GM21367 (cell line): ENCODE data around the gene RAB6B.
"Not testable (repeated sequence)": the region's sequence is repeated elsewhere in the genome, so short reads cannot be mapped to it uniquely, and the experiment has no call there.

Experiments used
- ATAC-seq: cut with Tn5 transposase; IDR thresholded peaks from one replicate; pipeline ENCODE4 v1.9.1; 2021; ENCODE audit not compliant: unreplicated experiment

Gene RAB6B

DNA sequence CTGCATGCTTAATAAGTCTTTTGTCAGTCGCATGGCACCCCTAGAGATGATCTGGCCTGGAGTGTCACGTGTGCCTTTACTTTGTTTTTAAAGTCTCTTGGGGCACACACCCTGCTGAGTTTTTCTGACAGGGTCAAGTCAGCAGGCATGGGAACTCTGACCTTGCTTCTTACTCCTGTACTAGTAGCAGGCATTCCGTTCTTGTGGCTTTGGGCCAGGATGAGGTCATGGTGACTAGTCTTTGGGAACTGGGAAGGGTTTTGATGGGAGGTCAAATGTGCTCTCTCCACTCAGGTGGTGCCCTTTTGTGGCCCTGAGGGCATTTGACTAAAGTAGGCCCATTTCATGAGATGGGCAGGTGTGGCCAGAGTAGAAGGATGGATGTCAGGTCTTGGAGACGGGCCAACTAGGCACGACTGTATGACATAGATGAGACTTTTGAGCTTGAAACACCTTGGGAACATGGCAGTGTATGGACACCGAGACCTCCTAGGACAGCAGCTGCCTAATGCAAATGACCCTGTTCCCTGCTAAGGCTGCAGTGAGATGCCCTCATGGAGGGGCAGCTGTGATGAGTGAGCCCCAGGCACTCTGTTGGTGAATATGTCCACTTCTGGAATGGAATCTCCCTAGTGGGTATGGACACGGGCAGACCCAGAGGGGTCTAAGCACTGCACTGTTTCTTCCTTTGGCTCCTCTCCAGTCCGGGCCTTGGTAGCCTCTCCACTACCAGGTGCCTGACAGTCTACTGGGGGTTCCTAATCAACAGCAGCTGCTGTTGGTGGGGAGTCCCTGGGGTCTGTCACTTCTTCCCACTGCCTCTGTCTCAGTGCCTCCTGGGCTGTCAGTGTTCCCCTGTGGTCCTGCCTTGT is 73.7 kb downstream of the RAB6B start:
- no peak for ATAC-seq

DNA sequence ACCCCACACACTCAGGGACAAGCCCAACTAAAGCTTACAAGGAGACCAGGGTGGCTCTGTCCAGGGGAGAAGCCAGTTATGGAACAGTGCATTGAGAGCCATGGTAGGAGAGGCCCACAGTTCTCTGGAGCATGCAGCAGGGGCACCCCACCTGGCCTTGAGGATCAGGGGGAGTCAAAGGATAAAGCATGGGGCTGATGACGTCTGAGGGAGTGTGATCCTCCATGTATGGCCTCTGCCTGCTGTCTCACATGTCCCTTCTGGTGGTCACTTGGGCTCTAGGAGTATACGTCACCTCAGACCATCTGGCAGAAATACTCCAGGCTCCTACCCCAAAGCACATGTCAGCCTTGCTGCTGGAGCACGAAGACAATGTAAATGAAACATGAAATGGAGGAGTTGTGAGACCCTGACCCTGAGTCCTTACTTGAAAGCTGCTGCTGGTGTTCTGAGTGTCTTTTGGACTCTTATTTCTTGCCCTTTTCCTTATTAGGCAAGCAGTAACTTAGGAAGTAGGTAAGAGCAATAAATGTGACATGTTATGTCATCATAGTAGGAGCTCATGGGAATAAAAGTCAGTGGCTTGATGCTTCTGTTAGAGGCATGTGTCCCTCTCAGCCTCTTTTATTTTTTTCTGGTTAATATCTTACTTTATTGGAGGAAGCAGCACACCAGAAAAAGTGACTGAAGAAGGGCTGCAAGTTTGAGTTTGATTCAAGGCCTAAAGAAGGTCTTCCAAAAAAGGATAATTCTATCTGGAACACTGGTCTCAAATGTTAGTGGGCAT is 74.6 kb downstream of the RAB6B start:
- no peak for ATAC-seq

DNA sequence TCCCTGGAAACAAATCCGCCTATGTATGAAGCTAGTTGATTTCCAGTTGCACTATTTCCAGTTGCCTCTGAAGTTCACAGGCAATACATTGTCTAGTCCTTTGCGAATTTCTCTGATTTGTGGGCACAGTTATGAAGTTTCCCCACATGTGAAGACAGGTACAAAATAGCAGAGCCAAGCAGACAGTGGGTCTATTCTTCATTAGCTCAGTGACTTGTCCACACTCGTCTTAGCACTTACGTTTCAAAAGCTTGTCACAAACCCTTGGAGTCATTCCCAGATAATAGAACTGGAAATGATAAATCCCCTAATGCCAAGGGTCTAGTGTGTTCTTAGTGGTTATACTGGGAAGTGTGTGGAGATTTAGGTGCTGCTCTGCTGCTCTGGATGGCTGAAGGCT is 75.6 kb downstream of the RAB6B start:
- ATAC-seq, result no peak

DNA sequence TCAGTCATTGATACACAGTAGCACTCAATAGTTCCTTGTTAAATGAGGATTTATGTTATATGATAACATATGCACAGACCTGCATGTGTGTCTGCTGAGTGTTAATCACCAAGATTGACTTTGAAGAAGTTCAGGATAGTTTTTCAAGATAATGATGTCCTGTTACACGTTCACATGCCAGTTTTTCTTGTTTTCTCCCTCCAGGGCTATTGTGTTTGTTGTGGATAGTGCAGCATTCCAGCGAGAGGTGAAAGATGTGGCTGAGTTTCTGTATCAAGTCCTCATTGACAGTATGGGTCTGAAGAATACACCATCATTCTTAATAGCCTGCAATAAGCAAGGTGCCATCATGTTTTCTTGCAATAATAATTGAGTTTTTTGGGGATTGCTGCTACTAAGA is 80.3 kb downstream of the RAB6B start:
- ATAC-seq, result no peak

DNA sequence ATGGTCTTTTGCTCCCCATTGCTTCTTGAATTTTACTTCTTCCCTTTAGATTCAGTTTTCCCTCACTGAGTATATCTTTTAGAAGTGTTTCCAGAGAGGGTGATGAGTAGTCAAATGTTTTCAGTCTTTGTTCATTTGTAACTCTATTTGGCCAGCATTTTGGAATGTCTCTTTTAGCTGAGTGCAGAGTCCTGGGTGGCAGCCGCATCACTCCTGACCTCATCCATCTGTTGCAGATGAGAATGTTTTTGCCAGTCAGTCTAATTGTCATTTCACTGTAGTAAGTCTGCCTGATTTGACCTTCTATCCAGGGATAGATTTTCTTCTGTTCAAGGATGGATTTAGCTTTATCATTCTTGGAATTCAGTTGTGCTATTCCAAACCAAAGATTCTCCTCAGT is 82.8 kb downstream of the RAB6B start:
- no peak for ATAC-seq

DNA sequence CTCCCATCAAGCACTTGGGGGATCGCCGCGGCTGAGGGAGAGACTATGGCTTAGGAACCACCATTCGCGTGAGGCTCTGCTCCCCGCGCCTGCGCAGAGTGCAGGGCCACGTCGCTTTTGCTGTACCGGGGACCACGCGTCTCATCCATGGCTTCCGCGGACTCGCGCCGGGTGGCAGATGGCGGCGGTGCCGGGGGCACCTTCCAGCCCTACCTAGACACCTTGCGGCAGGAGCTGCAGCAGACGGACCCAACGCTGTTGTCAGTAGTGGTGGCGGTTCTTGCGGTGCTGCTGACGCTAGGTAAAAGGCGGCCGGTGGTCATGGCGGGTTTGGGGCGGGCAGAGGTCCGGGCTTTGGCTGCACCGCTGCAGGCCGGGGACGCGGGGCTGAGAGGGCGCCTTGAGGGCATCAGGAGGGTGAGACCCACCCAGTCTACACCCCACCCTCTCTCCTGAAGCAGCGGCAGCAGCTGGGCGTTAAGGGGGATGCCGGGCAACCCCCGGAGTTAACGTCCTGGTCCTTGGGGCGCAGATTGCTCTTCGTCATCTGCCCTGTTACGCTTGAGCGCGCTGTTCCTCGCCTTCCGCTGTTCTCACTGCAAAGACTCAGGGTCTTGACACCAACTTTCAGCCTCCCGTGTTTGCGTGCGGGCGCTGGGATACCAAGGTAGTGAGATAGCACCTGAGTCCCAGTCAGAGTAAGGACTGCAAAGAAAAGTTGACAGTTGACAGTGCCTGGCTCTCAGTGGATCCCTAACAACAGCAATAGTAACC is 89.8 kb downstream of the RAB6B start, which contains the start of gene SRPRB:
Gene SRPRB, plus strand, starts transcription at position 114 of the 774 bp plus-strand sequence. Its CDS starts 34 bp downstream, at position 148.
- peak; percentile 97 for ATAC-seq

DNA sequence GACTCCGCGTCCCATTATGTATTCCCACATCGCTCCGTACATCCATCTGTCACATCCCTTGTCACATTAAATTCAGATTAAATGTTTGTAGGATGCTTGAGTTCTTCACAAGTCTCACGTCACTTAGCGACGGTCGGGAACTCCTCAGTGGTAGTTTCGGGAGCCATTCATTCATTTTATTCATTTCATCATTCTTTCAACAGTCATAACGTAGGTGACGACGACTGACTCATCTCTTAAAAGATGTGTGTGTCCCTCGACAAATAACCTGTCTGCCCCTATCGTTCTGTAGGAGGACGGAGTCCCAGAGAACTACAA is 90.3 kb downstream of the RAB6B start:
- no peak for ATAC-seq

DNA sequence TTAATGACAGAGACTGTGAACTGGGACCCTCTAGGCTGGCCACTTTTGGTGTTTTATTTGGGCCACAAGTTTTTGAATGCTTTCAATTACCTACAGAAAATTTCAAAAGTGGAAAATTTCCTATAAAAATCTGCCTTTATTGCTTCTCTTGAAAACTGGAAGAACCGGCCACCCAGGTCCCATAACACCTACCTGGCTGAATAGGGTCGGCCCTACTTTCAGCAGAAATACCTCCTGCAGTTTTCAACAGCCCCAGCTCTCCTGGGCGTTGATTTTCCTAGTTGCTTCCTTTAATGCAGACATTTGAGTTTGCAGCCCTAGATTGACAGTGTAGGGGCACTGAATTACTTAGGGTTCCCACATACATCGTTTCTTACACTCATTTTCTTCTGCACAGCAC is 90.8 kb downstream of the RAB6B start:
- no peak for ATAC-seq

DNA sequence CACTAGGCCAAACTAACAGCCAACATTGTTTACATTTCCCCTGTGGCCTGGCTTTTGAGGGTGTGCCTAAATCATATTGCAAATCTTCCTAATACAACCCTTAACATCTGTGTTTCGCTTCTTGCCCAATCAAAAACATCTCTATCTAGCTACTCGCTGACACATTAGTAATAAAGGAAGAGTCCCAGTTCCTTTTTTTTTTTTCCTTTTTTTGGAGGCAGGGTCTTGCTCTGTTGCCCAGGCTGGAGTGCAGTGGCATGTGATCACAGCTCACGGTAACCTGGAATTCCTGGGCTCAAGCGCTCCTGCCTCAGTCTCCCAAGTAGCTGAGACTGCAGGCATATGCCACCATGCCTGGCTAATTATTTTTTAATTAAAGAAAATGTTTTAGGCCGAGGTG is 92.2 kb downstream of the RAB6B start:
- ATAC-seq, result no peak

DNA sequence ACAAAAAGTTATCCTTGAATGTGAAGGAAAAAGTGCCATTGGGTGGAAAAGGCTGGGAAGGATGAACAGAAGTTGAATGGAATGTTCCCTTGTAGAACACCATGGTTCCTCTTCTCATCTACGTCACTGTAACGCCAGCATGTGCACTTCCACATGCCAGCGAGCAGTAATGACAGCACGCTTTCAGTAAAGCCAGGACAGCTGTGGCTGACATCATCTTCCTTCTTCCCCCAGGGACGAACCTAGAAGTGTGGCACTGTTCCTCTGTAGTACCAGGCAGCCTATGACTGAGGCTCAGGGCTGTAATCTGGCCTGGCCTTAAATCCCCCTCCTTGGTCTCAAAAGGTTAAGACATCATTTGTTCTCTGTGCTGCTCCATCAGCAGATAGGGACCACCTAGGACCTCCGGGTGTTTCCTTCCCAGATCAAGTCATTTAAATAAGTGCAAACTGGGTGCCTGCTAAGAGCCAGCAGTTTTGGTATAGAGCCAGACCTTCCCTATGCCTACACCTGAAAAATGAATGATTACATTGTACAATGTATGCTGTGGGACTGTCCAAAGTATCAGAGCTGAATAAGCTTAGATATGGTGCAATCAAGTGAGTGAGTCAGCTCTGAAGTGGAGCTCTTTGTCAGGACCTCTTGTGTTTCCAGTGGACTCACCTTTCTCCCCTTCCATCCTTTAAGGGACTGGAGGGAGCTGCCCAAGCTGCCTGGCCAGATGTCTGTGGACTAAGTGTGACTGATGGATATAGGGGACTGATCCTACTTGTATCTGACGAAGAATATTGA is 95.7 kb downstream of the RAB6B start:
- ATAC-seq, result no peak

DNA sequence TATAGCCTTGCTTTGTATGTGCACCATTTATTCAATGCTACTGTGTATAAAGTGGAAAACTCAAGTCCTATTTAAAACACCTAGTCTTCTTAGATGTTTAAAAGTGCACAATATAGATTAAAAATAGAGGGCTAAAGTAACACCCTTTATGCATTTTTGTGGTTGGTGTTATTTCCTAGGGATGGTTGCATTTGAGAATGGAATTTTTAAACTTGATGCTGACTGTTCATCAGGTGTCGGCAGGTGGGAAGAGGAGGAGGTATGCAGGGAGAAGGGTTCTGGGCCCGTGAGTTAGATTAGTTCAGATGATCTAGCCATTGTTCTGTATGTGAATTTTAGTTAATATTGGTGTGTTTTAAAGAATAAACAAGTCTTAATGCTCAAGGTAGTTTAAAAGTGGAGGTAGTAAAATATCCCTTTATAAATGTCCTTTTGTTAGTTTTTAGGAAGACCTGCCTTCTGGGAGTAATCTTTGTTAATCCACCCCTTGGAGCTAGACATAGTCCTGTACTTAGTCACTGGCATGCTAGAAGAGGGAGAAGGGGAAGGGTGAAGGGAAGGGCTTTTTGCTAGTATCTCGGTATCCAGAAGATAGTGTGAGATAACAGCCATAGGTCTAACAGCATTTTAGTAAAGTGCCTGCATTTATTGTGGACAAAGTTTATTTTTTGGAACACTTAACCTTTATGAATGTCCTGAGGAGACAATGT is 98.1 kb downstream of the RAB6B start:
- no peak for ATAC-seq

DNA sequence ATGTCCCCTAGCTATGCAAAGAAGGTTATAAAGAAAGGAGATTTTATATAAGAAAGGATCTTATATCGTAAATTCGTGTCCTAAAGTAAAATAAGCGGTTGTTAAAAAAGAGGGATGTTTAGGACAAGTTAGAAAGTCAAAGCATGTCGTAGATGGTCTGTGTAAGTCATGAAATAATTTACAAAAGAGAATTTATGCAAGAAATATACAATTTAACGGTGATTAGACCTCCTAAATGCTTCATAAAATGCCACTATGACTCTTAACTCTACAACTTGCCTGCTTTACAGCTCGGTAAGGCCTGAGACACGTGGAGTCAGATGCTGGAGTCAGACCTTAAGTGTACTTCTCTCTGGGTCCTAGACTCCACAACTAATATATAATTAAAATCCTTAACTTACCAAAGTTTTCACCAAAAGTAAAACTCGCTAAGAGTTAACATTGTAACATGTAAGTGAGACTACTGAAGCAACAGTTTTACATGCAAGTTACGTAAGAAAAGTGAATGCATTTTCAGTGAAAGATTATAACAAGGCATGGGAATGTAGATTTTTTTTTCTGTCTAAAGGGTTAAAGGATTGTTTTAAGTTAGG is 103.4 kb downstream of the RAB6B start:
- ATAC-seq, result no peak

DNA sequence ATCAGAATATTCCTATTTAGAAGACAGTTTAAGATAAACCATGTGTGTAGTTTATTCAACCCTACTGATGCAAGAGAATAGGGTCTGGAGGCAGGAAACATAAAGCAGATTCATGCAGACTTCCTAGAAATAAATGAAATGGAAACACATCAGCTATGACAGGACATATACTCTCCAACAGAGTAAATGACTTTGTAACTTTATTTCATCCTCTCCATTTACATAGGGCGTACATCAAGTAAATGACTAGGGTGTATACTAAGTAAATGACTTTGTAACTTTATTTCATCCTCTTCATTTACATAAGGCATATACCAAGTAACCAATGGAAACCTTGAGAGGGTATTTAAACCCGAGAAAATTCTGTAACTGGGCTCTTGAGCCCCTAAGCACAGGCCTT is 107.7 kb downstream of the RAB6B start:
- no peak for ATAC-seq

DNA sequence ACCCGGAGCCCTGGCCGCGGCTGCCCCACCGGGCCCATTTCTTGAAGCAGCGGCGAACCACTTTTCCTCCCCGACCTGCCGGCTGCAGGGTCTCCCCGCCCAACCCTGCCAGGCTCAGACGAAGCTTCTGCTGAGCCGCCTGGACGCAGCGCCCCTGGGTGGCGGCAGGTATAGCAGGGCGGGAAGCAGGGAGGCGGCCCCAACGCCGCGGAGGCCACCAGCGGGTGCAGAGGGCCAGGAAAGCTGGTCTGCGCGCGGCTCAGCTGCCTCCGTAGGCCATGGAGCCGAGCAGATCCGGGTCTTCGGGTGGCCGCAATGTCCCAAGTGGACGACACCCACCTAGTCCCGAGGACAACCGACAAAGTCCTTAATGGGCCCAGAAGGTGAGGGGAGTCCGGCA is 111.9 kb downstream of the RAB6B start:
- ATAC-seq, result no peak

DNA sequence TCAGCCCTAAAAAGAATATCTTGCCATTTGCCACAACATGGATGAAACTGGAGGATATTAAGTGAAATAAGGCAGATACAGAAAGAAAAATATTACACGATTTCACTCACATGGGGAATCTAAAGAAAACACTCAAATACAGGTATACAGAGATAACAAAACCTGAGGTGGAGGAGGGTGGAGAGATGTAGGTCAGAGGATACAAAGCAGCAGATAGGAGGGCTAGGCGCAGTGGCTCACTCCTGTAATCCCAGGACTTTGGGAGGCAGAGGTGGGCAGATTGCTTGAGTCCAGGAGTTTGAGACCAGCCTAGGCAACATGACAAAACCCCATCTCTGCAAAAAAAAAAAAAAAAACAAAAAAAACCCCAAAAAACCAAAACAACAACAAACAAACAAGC is 113.2 kb downstream of the RAB6B start:
- ATAC-seq, result no peak

DNA sequence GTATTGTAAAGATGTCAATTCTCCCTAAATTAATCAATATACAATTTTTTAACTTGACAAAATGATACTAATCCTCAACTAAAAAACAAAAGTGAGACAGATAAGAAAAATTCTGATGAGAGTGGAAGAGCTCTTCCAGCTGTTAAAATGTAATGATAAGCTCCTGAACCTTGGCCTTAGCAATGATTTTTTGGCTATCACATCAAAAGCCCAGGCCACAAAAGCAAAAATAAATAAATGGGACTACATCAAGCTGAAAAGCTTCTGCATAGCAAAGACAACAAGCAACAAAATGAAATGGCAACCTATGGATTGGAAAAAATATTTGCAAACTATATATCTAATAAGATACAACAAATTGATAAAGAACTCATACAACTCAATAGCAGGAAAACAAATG is 114.1 kb downstream of the RAB6B start:
- no peak for ATAC-seq

DNA sequence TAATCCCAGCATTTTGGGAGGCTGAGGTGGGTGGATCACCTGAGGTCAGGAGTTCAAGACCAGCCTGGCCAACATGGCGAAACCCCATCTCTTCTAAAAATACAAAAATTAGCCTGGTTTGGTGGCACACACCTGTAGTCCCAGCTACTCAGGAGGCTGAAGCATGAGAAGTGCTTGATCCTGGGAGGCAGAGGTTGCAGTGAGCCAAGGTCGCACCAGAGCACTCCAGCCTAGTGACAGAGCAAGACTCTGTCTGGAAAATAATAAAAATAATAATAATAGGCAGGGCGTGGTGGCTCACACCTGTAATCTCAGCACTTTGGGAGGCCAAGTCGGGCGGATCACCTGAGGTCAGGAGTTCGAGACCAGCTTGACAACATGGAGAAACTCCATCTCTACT is 114.9 kb downstream of the RAB6B start:
- not testable (repeated sequence) for ATAC-seq

DNA sequence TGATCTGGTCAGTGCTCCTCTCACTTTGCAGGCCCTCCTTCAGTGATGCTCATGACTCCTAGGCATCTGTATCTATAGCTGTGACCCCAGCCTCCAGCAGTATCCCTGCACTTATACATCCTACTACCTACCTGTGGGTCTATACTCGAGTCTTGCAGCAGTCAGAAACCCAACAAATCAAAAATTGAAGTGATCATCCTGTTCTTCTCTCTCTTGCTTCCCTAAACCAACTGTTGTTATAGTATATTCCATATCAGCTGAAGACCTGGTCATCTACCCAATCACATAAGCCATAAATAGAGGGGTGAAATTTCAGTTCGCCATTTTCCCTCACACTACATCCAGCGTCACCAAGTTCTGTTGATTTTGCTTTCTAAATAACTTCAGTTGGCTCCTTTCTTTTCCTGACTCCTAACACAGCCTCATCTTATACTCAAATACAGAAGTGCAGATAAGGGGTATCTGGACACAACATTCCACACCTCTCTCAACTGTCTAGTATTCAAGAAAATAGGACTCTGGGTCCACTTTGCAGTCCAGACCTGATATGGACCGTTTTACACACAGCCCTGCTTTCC is 116.0 kb downstream of the RAB6B start:
- ATAC-seq, result no peak

DNA sequence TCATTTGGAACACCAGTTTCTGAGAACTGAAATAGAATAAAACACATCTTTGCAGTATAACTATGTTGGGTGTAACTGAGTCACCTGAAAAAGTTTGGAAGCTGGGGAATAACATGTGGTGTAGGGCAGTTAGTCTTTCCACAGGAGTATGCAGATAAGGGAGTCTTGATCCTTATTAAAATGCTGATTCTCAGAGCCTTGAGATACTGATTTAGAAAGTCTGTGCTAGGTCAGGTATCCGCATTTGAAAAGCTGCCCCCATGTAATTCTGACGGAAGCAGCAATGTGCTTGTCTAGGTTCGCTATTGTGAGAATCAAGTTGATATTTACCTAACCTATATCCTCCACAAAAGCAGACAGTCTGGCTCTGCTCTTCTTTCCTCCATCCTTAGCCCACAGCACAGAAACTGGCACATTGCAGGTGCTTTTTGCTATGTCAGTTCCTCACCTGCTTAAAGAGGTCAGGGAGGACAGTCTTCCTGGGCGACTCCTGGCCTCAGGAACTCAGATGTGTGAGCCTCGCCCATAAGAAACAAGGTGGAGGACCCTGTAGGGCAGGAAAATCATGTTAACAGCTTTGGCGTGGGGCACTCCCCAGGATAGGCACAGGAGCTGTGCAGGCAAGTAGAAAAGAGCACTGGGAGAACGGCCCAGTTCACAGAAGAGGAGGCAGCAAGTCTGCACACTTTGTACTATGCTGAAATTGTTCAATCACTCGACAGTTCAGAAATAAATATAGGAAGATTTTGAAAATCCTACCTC is 117.7 kb downstream of the RAB6B start:
- ATAC-seq, result no peak
